Measurements from ENCODE around the gene DPYSL5. TPM values are rescaled to one million over a fixed set of nuclear protein-coding genes. Genes with fewer than 3 reads are reported as not detected.

Gene DPYSL5
- polyA plus RNA-seq, 3 donors, result not detected

DNA sequence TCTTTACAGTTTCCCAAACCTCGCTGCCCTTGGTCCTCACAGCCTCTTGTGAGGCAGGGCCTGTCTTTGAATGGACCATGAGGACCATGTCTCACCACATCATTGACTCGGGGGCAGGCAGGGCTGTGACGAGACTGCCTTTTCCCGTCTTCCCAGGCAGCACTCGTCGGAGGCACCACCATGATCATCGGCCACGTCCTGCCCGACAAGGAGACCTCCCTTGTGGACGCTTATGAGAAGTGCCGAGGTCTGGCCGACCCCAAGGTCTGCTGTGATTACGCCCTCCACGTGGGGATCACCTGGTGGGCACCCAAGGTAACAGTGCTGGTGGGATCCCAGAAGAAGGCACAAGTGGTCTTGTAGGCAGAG, 76.8 kb downstream of the DPYSL5 start:
- no peaks in the 10 kb centered on the region for H3K9me3 ChIP-seq (replicated peaks in 1 of 2; ENCODE audit: control insufficient read depth in 1 of 2, insufficient read depth in 1 of 2, low read length in 2 of 2)
- H2AFZ ChIP-seq (ENCODE audit: insufficient read depth, low read depth, low read length, poor library complexity, severe bottlenecking), result no peak overlapping the region
- H3K4me2 ChIP-seq (replicated peaks; ENCODE audit: extremely low read depth, low read length, poor library complexity, severe bottlenecking), result no peak overlapping the region
- Mint-ChIP-seq H3K27me3 (ENCODE audit: low read depth in 3 of 3) (peaks cover 0 to 8% (median 7%) of the 10 kb centered on the region in 3 donors), H3K36me3 (no peaks in the 10 kb centered on the region), H3K4me1 (peaks cover 8% of the 10 kb centered on the region), H3K9me3 (peaks cover 0 to 3% (median 0%) of the 10 kb centered on the region in 7 donors), H3K27ac (no peak overlapping the region), H3K4me3 (no peak overlapping the region)
- H3K4me1 ChIP-seq (ENCODE audit: control insufficient read depth in 1 of 2, insufficient read depth in 2 of 2, low read length in 2 of 2), result peaks cover 0 to 5% of the 10 kb centered on the region in 2 donors
- H3K79me2 ChIP-seq (ENCODE audit: insufficient read depth, low read length), result no peaks in the 10 kb centered on the region
- intact Hi-C loops (cut with micrococcal nuclease), result no loop called here
- no peaks in the 10 kb centered on the region for H4K20me1 ChIP-seq (ENCODE audit: insufficient read depth, low read length)
- no peaks in the 10 kb centered on the region for H3K36me3 ChIP-seq (replicated peaks in 1 of 2; ENCODE audit: control insufficient read depth in 1 of 2, insufficient read depth in 2 of 2, low read length in 2 of 2)
- H3K9ac ChIP-seq (ENCODE audit: insufficient read depth, low read length, poor library complexity, severe bottlenecking), result no peak overlapping the region
- DNase-seq, result no peak
- WGBS (ENCODE audit: insufficient coverage), result 97% methylated on average over 14 of the region's 14 CpGs
- no peak overlapping the region for H3K4me3 ChIP-seq (replicated peaks in 1 of 3; ENCODE audit: low read depth in 2 of 3, low read length in 3 of 3)
- H3K27ac ChIP-seq (ENCODE audit: low read depth in 1 of 2, low read length in 2 of 2), result no peak overlapping the region
- no peak for TF ChIP-seq CTCF (IDR thresholded peaks at IDR 0.05)
- no peaks in the 10 kb centered on the region for H3K27me3 ChIP-seq (ENCODE audit: control insufficient read depth in 2 of 2, insufficient read depth in 2 of 2, low read length in 2 of 2)

GRCh38 chr2:26925100-26925791, 77.3 kb downstream of the DPYSL5 start:
- H3K9me3 Mint-ChIP-seq, result peaks cover 0 to 3% (median 0%) of the 10 kb centered on the region in 7 donors

More at GRCh38 chr2:26925100-26925791, 77.3 kb downstream of the DPYSL5 start:
- WGBS (ENCODE audit: insufficient coverage), result 86% methylated on average over 7 of the region's 9 CpGs
- H3K27ac ChIP-seq (ENCODE audit: low read depth in 1 of 2, low read length in 2 of 2), result no peak overlapping the region
- no peak overlapping the region for H3K9ac ChIP-seq (ENCODE audit: insufficient read depth, low read length, poor library complexity, severe bottlenecking)
- H3K36me3 ChIP-seq (replicated peaks in 1 of 2; ENCODE audit: control insufficient read depth in 1 of 2, insufficient read depth in 2 of 2, low read length in 2 of 2), result no peaks in the 10 kb centered on the region
- H3K27me3 Mint-ChIP-seq (ENCODE audit: low read depth in 3 of 3), result peaks cover 2 to 8% (median 7%) of the 10 kb centered on the region in 3 donors
- H3K27ac Mint-ChIP-seq, result no peak overlapping the region
- intact Hi-C loops (cut with micrococcal nuclease), result no loop called here
- H3K4me1 ChIP-seq (ENCODE audit: control insufficient read depth in 1 of 2, insufficient read depth in 2 of 2, low read length in 2 of 2), result peaks cover 0 to 5% of the 10 kb centered on the region in 2 donors
- H3K4me3 ChIP-seq (replicated peaks in 1 of 3; ENCODE audit: low read depth in 2 of 3, low read length in 3 of 3), result no peak overlapping the region
- no peak overlapping the region for H2AFZ ChIP-seq (ENCODE audit: insufficient read depth, low read depth, low read length, poor library complexity, severe bottlenecking)
- TF ChIP-seq CTCF (IDR thresholded peaks at IDR 0.05), result no peak
- H3K27me3 ChIP-seq (ENCODE audit: control insufficient read depth in 2 of 2, insufficient read depth in 2 of 2, low read length in 2 of 2), result no peaks in the 10 kb centered on the region
- no peaks in the 10 kb centered on the region for H4K20me1 ChIP-seq (ENCODE audit: insufficient read depth, low read length)
- DNase-seq, result no peak
- H3K4me1 Mint-ChIP-seq, result peaks cover 8% of the 10 kb centered on the region
- no peak overlapping the region for H3K4me2 ChIP-seq (replicated peaks; ENCODE audit: extremely low read depth, low read length, poor library complexity, severe bottlenecking)
- H3K79me2 ChIP-seq (ENCODE audit: insufficient read depth, low read length), result no peaks in the 10 kb centered on the region
- no peaks in the 10 kb centered on the region for H3K9me3 ChIP-seq (replicated peaks in 1 of 2; ENCODE audit: control insufficient read depth in 1 of 2, insufficient read depth in 1 of 2, low read length in 2 of 2)
- H3K36me3 Mint-ChIP-seq, result no peaks in the 10 kb centered on the region
- H3K4me3 Mint-ChIP-seq, result no peak overlapping the region

All from CD14-positive monocyte (primary cell).